Activated T-helper 1 cell treated with anti-CD3 and anti-CD28 coated beads, Interleukin-12 subunit alpha, Interleukin-12 subunit beta, Interleukin-2, Interleukin-4 antibody, amounts not matched to agents 30 ng/mL and 10 ng/mL and 1 ng/mL, durations not matched to agents 14 hours and 24 hours and 36 hours (primary cell): ENCODE results near the gene VPS13C. TPM values are rescaled to one million over a fixed set of nuclear protein-coding genes. Genes with fewer than 3 reads are reported as not detected.

ENCODE experiments used
- DNase-seq: peaks from one replicate; pipeline ENCODE4 v3.0.0; 2021; ENCODE audit warnings: low spot score
- H3K27ac Mint-ChIP-seq: one replicate; pipeline ENCODE4 v1.8.0; 2021; ENCODE audit warnings: mild to moderate bottlenecking, mixed read lengths
- H3K27me3 Mint-ChIP-seq: one replicate; pipeline ENCODE4 v1.8.0; 2022; ENCODE audit warnings: mild to moderate bottlenecking, moderate library complexity, mixed read lengths; ENCODE audit not compliant: insufficient read depth
- H3K36me3 Mint-ChIP-seq: one replicate; pipeline ENCODE4 v1.8.0; 2021; ENCODE audit warnings: low read depth, mixed read lengths
- H3K4me1 Mint-ChIP-seq: one replicate; pipeline ENCODE4 v1.8.0; 2021; ENCODE audit warnings: low read depth, mixed read lengths
- H3K4me3 Mint-ChIP-seq: one replicate; pipeline ENCODE4 v1.8.0; 2021; ENCODE audit warnings: mild to moderate bottlenecking, moderate library complexity, mixed read lengths
- H3K9me3 Mint-ChIP-seq: one replicate; pipeline ENCODE4 v1.8.0; 2021; ENCODE audit warnings: mixed read lengths
- intact Hi-C: fragments of 100-400 bp; cut with micrococcal nuclease; formaldehyde crosslinking; loops from one replicate; pipeline ENCODE4 v1.15.1; 2024
- total RNA-seq: library from RNA; stranded (reverse); gene quantifications from 2 replicates; pipeline ENCODE4 v1.2.3, GENCODE V29; 2022

Gene VPS13C
- total RNA-seq, 1 donor from 2014 or later: 52.7 TPM

DNA sequence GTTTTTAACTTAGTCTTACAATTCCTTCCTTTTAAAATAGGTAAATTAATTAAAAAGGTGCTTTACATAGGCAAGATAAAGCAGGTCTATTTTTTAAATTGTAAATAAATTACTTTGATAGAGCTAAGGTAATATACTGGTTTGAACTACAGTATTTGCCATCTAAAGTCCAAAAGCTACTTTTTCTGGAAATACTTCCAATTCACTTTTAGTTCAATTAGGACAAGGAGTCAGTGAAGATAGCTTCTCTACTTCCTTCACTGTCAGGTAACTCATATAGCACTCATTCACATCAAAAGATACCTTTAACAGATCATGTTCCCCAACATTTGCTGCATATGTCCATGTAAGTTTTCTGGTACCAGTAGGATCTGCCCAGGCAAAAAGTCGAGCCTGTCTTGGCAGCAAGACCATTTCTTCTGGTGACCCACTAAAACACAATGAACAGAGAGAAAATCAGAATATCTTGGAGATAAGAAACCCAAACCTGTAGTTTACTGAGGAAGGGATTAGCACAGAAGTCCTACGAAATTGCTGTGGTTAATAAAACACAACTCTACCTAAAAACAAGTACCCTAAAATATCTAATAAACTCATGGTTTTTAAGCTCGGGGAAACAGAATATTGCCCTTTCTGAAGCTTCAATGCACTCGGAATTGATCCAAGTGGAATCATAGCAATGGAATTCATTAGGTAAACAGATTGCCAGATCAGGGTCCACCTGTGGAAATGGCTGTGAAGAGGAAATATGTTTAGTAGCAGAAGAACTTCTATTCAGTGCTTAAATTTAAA, 153.1 kb downstream of the VPS13C start:
- no peaks in the 10 kb centered on the region for H3K27me3 Mint-ChIP-seq
- H3K9me3 Mint-ChIP-seq: peaks cover 4% of the 10 kb centered on the region
- no peak overlapping the region for H3K4me3 Mint-ChIP-seq
- no peaks in the 10 kb centered on the region for H3K4me1 Mint-ChIP-seq
- intact Hi-C loops: no loop called here
- peaks cover 48% of the 10 kb centered on the region for H3K36me3 Mint-ChIP-seq
- no peak overlapping the region for H3K27ac Mint-ChIP-seq
- no peak for DNase-seq

DNA sequence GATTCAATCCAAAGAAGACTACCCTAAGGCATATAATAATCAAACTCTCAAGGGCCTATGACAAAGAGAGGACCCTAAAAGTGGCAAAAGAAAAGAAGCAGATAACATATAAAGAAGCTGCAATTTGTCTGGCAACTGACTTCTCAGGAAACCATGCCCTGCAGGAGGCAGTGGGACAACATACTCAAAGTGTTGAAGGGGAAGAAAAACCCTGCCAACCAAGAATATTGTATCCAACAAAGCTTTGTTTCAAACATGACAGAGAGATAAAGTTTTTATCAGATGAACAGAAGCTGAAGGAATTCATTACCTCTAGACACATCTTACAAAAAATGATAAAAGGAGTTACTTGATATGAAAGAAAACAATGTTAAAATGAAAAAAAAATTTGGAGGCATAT, 167.1 kb downstream of the VPS13C start:
- peaks cover 41% of the 10 kb centered on the region for H3K9me3 Mint-ChIP-seq
- no peak overlapping the region for H3K27ac Mint-ChIP-seq
- intact Hi-C loops: no loop called here
- peaks cover 69% of the 10 kb centered on the region for H3K36me3 Mint-ChIP-seq
- H3K27me3 Mint-ChIP-seq: no peaks in the 10 kb centered on the region
- peaks cover 13% of the 10 kb centered on the region for H3K4me1 Mint-ChIP-seq
- DNase-seq: no peak
- H3K4me3 Mint-ChIP-seq: no peak overlapping the region

DNA sequence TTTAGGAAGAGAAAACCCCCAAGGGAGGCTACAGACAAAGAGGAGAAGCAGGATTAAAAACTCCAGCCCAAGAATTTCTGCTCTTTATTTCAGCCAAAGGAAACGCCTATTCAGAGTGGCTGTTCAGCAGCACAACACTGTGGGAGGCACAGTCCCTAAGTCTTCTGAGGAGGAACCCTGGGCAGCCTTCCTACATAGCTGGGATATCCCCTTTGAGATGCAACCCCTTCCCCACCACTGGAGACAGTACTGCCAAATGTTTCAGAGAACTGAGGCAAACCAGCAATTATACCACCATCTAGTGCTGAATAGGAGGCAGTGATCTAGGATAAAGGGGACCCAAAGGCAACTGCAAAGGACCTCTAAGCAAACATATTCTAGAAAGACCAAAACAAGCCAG, 168.1 kb downstream of the VPS13C start:
- H3K4me1 Mint-ChIP-seq: peaks cover 13% of the 10 kb centered on the region
- peaks cover 66% of the 10 kb centered on the region for H3K36me3 Mint-ChIP-seq
- intact Hi-C loops: no loop called here
- no peaks in the 10 kb centered on the region for H3K27me3 Mint-ChIP-seq
- DNase-seq: no peak
- no peak overlapping the region for H3K27ac Mint-ChIP-seq
- peaks cover 35% of the 10 kb centered on the region for H3K9me3 Mint-ChIP-seq
- no peak overlapping the region for H3K4me3 Mint-ChIP-seq

DNA sequence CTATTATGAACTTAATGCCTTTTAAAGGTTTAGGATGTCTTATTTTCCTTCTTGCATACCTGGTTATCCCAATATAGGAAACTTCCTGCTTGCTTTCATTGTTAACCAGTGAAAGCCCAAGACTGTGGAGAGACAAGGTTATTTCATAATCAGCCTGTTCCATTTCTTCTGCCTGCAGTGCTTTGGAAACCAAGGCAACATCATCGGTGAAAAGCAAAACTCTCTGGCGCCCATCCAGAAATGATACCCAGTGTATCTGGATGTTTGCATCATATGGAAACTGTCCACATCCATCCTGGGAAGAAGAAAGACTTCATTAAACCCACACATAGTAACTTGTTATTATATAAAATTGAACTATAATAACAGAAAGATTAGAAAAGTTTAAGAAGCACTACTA, 170.1 kb downstream of the VPS13C start:
- peak overlapping the region; percentile 86 for H3K27ac Mint-ChIP-seq
- intact Hi-C loops: no loop called here
- peaks cover 60% of the 10 kb centered on the region for H3K36me3 Mint-ChIP-seq
- no peak overlapping the region for H3K4me3 Mint-ChIP-seq
- H3K9me3 Mint-ChIP-seq: peaks cover 28% of the 10 kb centered on the region
- H3K4me1 Mint-ChIP-seq: peaks cover 13% of the 10 kb centered on the region
- no peak for DNase-seq
- no peaks in the 10 kb centered on the region for H3K27me3 Mint-ChIP-seq

DNA sequence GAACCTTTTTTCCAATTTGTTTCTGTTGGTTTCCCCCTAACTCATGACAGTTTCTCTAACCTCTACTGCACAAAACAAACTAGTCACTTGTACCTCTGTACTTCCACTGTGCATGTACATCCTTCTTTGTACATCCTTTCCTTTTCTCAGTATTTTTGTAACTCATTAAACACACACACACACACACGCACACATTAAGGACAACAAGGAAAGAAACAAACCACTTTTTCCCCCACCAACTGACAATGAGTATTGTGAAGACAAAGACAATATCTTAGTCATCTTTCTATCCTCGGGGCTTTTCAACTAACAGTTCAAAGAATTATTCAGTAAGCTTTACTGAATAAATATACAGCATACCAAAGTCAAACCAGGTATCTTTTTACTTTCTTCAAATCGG, 170.5 kb downstream of the VPS13C start:
- peaks cover 13% of the 10 kb centered on the region for H3K4me1 Mint-ChIP-seq
- H3K27ac Mint-ChIP-seq: peak overlapping the region; percentile 86
- H3K36me3 Mint-ChIP-seq: peaks cover 56% of the 10 kb centered on the region
- H3K27me3 Mint-ChIP-seq: no peaks in the 10 kb centered on the region
- H3K4me3 Mint-ChIP-seq: no peak overlapping the region
- peaks cover 24% of the 10 kb centered on the region for H3K9me3 Mint-ChIP-seq
- DNase-seq: no peak
- intact Hi-C loops: loop anchor here (5.0 kb wide), 1 partner anchor 173 kb away; the partner anchor contains the start of gene VPS13C

DNA sequence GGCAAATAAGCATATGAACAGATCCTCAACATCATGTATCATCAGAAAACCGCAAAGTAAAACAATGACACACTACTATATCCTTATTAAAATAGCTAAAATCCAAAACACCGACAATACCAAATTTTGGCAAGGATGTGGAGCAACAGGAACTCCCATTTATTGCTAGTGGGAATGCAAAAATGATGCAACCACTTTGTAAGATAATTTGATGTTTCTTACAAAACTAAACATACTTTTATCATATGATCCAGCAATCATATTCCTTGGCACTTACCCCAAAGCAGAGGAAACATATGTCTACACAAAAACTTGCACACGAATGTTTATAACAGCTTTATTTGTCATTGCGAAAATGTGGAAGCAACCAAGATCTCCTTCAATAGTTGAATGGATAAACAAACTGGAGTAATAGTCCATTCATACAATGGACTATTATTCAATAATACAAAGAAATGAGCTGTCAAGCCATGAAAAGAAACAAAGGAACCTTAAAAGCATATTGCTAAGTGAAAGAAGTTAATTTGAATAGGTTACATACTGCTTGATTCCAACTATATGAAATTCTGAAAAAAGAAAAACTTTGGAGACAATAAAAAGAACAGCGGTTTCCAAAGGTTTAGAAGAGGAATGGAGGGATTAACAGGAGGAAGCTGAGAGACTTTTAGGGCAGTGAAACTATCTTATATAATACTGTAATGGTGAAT, 172.0 kb downstream of the VPS13C start:
- no peak overlapping the region for H3K4me3 Mint-ChIP-seq
- peaks cover 13% of the 10 kb centered on the region for H3K4me1 Mint-ChIP-seq
- intact Hi-C loops: loop anchor here (5.0 kb wide), 1 partner anchor 174 kb away; the partner anchor contains the start of gene VPS13C
- H3K27me3 Mint-ChIP-seq: no peaks in the 10 kb centered on the region
- H3K36me3 Mint-ChIP-seq: peaks cover 44% of the 10 kb centered on the region
- H3K9me3 Mint-ChIP-seq: peaks cover 11% of the 10 kb centered on the region
- no peak for DNase-seq
- no peak overlapping the region for H3K27ac Mint-ChIP-seq

DNA sequence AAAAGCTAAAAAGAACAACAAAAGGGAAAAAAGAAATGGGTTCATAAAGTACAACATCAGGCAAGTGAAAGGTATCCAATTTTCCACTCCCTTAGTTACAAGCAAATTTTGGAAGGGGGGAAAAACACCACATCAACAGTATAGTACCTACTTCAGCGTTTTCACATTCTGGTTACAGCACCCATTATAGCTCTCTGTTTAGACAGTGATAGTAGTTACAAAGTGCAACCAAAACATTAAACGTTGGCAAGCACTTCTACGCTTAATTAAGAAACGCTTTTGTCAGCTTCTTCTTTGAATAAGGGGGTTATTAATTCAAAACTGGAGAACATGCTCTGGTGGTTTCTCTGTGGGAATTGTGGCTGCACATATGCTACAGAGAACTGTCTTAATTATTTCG, 180.2 kb downstream of the VPS13C start:
- Mint-ChIP-seq H3K27ac (no peak overlapping the region), H3K27me3 (no peaks in the 10 kb centered on the region), H3K4me3 (no peak overlapping the region), H3K36me3 (peaks cover 11% of the 10 kb centered on the region), H3K9me3 (no peaks in the 10 kb centered on the region), H3K4me1 (no peaks in the 10 kb centered on the region)
- DNase-seq: no peak
- intact Hi-C loops: no loop called here

DNA sequence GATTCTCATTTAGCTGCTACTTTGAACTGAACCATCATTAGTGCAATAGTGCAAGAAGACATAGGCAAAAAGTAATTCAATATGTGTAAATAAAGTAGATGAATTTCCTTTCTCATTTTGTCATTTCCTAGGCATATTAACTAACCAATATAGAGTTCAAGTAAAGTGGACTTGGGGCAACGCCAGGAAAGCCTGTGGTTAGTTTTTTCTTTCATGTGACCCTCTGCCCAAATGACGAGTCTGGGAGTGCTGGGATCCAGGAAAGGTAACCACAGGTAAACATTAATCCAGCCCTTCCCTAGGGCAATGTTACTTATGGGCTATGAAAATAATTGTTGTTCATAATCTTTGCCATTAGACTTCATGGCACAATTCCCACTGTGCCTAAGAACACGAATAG, 181.0 kb downstream of the VPS13C start:
- Mint-ChIP-seq H3K36me3 (peaks cover 11% of the 10 kb centered on the region), H3K9me3 (no peaks in the 10 kb centered on the region), H3K4me1 (no peaks in the 10 kb centered on the region), H3K27ac (no peak overlapping the region), H3K27me3 (no peaks in the 10 kb centered on the region), H3K4me3 (no peak overlapping the region)
- no peak for DNase-seq
- intact Hi-C loops: no loop called here

DNA sequence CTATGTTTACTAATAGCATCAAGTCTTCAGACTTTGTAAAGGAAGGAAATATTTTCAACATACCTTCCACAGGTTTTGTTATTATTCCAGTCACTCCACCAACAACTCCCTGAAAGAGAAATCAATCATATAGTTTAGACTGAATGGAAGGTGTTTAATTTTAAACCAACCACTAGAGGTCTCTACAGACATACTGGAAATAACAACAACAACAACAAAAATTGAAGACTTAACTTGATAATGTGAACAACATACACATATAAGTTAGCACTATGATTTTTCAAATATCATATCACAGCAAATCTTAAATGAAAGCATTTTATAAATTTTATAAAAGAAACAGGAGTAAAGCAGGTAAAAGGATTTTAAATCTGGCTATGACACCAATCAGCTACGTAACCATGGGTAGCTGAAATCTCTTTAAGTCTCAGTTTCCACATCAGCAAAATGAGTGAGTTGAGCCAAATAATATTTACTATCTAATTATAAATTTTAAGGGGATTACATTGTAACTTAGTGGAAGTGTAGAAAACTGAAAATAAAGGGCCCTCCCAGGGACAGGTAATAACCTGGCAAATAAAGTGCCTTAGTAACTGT, 188.2 kb downstream of the VPS13C start:
- Mint-ChIP-seq H3K4me1 (no peaks in the 10 kb centered on the region), H3K27me3 (no peaks in the 10 kb centered on the region), H3K4me3 (no peak overlapping the region), H3K36me3 (peaks cover 34% of the 10 kb centered on the region), H3K27ac (no peak overlapping the region), H3K9me3 (no peaks in the 10 kb centered on the region)
- intact Hi-C loops: loop anchor here (1.0 to 5.0 kb wide), 4 partner anchors 199 to 475 kb away; no protein-coding TSS in a partner anchor
- DNase-seq: no peak

DNA sequence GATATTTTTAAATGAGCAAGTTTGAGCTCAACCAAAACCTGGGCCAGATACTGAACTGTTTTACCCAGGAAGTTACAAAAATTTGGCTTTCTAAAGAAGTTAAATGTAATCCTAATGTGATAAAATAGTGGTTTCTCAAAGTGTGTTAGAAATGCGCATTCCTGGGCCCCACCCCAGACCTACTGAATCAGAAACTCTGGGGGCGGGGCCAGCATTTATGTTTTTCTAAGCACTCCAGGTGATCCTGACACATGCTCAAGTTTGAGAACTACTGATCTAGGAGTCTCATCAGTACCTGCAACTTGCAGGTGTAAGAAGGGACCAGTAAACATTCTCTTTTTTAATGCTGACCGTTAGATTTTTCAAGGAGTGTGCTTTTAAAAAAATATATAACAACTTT, 190.6 kb downstream of the VPS13C start:
- peaks cover 33% of the 10 kb centered on the region for H3K36me3 Mint-ChIP-seq
- no peaks in the 10 kb centered on the region for H3K4me1 Mint-ChIP-seq
- H3K9me3 Mint-ChIP-seq: no peaks in the 10 kb centered on the region
- no peak overlapping the region for H3K4me3 Mint-ChIP-seq
- no peaks in the 10 kb centered on the region for H3K27me3 Mint-ChIP-seq
- no peak overlapping the region for H3K27ac Mint-ChIP-seq
- no peak for DNase-seq
- intact Hi-C loops: loop anchor here (5.0 kb wide), 1 partner anchor 478 kb away; no protein-coding TSS in a partner anchor

DNA sequence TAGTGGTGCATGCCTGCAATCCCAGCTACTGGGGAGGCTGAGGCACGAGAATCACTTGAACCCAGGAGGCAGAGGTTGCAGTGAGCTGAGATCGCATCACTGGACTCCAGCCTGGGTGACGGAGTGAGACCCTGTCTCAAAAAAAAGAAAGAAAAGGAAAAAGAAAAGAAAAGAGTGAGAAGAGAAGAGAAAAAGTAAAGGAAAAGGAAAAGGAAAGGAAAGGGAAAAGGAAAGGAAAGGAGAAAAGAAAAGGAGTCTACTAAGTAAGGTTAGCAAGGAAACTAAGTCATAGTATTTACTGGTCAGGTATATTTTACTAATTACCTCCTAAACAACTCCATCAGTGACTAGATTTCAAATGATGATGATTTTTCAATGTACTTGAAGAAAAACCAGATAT, 198.3 kb downstream of the VPS13C start:
- no peak for DNase-seq
- no peak overlapping the region for H3K27ac Mint-ChIP-seq
- no peaks in the 10 kb centered on the region for H3K4me1 Mint-ChIP-seq
- intact Hi-C loops: no loop called here
- H3K27me3 Mint-ChIP-seq: no peaks in the 10 kb centered on the region
- peaks cover 8% of the 10 kb centered on the region for H3K36me3 Mint-ChIP-seq
- H3K4me3 Mint-ChIP-seq: no peak overlapping the region
- no peaks in the 10 kb centered on the region for H3K9me3 Mint-ChIP-seq

DNA sequence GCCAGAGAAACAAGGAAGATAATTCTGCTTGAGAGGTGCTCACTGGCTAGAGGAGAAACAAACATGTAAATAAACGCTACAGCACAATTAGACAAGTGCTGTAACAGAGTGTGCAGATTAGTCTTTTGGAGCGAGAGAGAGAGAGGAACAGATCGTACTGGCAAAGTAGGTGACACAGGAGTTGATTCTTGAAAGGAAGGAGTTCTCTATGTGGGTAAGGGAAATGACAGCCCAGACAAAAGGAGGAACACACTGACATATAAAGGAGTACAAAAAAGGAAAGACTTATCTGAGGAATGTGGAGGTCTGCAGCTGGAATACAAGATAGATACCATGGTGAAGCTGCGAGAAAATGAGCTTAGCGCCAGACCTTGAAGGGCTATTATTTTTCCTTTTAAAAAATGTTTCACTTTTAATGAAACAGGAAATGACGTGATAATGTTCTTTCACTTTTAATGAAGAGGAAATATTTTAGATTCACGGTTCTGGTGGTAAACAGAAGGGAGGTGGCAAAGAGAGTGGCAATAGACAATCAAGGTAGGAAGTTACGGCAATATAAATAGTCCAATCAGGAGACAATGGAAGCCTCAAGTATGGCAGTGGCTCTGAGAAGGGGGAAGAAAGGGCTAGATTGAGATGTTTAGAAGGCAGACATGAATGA, 202.9 kb downstream of the VPS13C start:
- no peaks in the 10 kb centered on the region for H3K9me3 Mint-ChIP-seq
- H3K4me1 Mint-ChIP-seq: no peaks in the 10 kb centered on the region
- no peaks in the 10 kb centered on the region for H3K27me3 Mint-ChIP-seq
- no peak overlapping the region for H3K27ac Mint-ChIP-seq
- intact Hi-C loops: no loop called here
- H3K36me3 Mint-ChIP-seq: peaks cover 8% of the 10 kb centered on the region
- no peak overlapping the region for H3K4me3 Mint-ChIP-seq
- DNase-seq: no peak
